ENCODE data around the gene MXRA7.
"Not testable (repeated sequence)": the region's sequence is repeated elsewhere in the genome, so short reads cannot be mapped to it uniquely, and the experiment has no call there.

The MXRA7 gene

DNA sequence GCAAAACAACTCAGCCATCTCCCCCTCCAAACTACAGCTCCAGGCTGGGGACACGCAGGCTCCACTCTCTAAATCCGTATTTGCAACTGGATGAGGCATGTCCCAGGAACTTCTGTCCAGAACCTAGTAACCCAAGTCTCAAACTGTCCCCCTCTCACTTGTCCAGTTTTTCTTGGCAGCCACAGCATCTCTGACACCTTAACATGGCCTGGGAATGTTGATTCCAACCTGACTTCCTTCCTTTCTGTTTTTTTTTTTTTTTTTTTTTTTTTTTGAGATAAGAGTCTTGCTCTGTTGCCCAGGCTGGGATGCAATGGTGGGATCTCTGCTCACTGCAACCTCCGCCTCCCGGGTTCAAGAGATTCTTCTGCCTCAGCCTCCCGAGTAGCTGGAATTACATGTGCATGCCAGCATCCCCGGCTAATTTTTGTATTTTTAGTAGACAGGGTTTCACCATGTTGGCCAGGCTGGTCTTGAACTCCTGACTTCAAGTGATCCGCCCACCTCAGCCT is 12.2 kb downstream of the MXRA7 start:
- in situ Hi-C loops (cut with HindIII; ENCODE audit: low sequenced_read_pairs), result not testable (repeated sequence)

GRCh38 chr17:76697702-76698465 is 12.9 kb downstream of the MXRA7 start:
- in situ Hi-C loops (cut with HindIII; ENCODE audit: low sequenced_read_pairs), result no loop called here

- in situ Hi-C loops (cut with HindIII; ENCODE audit: low sequenced_read_pairs), result no loop called here
Measured at GRCh38 chr17:76696763-76697701, 13.7 kb downstream of the MXRA7 start.

DNA sequence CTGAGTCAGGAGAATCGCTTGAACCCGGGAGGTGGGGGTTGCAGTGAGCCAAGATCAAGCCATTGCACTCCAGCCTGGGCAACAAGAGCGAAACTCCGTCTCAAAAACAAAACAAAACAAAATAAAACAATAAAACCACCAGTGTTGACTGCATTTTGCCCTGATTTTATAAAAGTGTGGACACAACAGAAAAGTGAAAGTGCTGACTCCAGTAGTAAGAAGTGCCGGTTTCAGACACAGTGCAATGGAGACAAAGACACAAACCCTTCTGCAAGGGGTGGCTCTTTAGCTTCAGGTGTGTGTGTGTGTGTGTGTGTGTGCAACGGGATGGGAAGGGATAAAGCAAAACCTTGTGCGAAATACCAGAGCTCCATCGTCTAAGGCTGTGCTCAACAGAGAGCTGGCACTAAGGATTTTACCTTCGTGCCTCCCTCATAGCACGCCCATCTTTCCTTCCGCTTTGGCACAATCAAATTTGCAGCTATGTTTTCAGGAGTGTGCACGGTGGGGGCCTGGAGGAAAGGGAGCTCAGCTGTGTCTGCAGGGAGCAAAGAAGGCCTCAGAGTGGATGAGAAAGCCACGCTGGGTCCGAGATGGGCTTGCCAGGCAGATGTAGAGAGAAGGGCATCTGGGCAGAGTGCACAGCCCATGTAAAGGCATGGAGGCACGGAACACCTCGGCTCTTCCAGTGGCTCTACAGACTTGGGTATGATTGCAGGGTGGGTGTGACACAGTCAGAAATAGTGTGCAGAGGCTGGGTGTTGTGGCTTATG is 15.5 kb downstream of the MXRA7 start:
- in situ Hi-C loops (cut with HindIII; ENCODE audit: low sequenced_read_pairs), result no loop called here

GRCh38 chr17:76691379-76692191 is 19.2 kb downstream of the MXRA7 start:
- in situ Hi-C loops (cut with HindIII; ENCODE audit: low sequenced_read_pairs), result no loop called here

- in situ Hi-C loops (cut with HindIII; ENCODE audit: low sequenced_read_pairs), result no loop called here
Measured at GRCh38 chr17:76690596-76691280, 20.0 kb downstream of the MXRA7 start.

DNA sequence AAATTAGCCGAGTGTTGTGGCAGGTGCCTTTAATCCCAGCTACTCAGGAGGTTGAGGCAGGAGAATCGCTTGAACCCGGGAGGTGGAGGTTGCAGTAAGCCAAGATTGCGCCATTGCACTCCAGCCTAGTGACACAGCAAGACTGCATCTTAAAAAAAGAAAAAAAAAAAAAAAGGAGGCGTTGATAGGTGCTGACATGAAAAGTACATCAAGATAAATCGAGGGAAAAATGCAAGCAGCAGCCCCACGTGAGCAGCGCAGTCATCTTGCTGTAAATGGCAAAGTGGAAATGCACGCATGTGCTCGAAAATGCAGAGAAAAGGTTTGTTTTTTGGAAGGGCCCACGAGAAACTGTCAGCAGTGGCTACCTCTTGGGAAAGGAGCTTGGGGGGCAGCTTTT is 20.9 kb downstream of the MXRA7 start:
- in situ Hi-C loops (cut with HindIII; ENCODE audit: low sequenced_read_pairs), result no loop called here

DNA sequence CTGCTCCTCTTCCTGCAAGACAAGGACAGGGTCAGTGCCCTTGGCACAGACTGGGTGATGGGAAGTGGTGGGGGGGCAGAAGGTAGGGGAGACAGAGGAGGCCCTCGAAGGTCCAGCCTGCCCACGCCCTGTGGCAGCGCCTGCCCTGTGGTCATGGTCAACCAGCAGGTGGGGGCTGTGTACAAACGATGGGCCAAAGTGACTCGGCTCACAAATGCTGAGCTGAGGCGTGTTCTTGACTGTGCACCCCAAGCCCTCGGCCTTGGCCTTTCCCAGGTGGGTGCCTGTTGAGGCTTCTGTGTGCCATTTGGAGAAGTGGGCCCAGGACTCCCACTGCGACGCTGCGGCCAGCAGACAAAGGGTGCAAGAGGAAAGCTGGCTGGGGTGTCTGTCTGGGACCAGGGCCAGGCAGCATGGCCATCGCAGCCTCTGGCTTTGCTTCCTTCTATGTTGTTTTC is 22.6 kb downstream of the MXRA7 start:
- in situ Hi-C loops (cut with HindIII; ENCODE audit: low sequenced_read_pairs), result no loop called here

DNA sequence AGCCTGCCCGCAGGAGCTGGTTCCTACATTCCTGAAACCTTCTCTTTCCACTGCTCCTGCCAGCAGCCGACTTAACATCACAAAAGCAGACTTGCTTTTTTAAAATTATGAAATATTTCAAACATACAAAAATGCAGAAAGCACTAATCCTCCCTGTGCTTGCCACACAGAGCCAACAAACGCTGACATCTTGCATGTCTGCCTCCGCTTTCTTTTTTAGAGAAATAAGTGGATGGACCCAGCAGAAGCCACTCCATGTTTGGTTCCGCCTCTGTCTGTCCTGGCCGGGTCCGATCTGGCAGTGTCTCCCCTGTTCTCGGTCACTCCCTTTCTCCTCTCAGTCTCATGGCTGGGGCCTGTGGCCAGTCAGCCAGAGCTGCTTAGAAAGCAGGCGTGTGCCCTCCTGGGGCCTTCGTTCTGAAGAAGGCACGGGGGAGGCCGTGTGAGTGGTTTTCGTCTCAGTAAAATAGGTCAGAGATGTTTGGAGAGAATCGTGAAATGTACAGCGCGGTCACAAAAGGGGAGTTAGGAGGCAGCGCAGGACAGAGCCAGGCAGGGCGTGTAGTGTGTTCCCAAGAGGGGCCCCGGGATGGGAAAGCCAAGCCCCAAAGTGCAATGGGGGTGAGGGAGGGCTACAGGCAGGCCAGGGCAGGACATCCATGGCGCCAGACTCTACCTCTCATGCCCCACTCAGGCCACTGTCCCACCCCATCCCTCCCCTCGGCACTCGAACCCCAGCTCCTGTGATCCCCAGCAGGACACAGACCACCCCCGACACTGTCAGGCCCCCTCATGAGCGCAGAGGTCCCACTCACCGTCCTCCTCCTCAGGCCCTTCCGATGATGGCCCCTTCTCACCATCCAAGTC is 23.2 kb downstream of the MXRA7 start:
- in situ Hi-C loops (cut with HindIII; ENCODE audit: low sequenced_read_pairs), result no loop called here

GRCh38 chr17:76686538-76687297 is 24.0 kb downstream of the MXRA7 start:
- in situ Hi-C loops (cut with HindIII; ENCODE audit: low sequenced_read_pairs), result no loop called here

GRCh38 chr17:76685846-76686245 is 24.9 kb downstream of the MXRA7 start:
- in situ Hi-C loops (cut with HindIII; ENCODE audit: low sequenced_read_pairs), result no loop called here

DNA sequence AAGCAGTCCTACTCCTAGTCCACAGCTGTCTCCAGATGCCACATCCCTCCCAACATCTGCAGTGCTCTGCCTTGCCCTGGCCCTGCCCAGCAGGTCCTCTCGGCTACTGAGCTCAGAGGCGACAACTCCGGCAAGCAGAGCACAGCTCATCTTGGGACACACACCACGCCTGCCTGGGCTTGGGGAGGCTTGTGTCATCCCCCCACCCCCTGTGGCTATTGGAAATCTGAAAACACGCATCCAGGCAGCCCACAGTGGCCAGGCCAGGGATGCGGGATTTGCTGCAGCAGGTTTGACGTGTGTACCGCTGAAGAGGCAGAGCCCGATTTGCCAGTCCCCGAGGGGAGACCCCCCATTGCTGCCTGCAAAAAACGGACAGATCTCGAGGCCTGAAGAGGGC is 25.4 kb downstream of the MXRA7 start:
- in situ Hi-C loops (cut with HindIII; ENCODE audit: low sequenced_read_pairs), result no loop called here

- in situ Hi-C loops (cut with HindIII; ENCODE audit: low sequenced_read_pairs), result no loop called here
Measured at GRCh38 chr17:76684756-76685155, 26.0 kb downstream of the MXRA7 start.

- in situ Hi-C loops (cut with HindIII; ENCODE audit: low sequenced_read_pairs), result no loop called here
Measured at GRCh38 chr17:76683921-76684745, 26.6 kb downstream of the MXRA7 start.

DNA sequence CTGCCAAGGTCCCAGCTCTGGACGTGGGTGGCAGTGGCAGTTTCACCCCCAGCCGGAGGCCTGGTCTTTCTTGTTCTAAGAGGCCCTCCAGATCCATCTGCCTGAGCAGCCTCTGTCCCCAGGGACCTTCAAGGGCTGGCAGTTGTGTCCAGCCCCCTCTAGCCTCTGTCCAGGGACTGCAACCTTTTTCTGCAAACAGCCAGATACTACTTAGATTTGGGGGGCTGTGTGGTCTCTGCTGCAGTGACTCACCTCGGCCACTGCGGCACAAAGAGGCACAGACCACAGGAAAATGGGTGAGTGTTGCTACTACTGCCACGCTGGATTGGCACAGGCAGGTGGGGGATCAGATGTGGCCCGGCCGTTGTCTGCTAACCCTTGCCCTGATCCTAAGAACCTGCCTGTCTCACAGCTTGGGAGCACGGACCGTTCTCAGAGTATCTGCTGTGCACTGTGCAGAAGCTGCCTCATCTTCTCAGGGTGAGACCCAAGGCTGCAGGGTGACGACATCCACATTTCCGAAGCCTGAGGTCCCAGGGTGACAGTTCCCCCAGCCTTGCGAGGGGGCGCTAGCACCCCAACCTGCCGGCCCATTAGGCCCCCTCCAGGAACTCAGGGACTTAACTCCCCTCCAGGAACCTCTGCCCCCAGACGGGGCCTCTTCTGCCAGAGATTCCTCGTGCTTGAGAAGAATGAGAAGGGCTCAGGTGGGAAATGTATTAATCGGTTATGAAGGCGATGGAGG is 27.6 kb downstream of the MXRA7 start:
- in situ Hi-C loops (cut with HindIII; ENCODE audit: low sequenced_read_pairs), result no loop called here

DNA sequence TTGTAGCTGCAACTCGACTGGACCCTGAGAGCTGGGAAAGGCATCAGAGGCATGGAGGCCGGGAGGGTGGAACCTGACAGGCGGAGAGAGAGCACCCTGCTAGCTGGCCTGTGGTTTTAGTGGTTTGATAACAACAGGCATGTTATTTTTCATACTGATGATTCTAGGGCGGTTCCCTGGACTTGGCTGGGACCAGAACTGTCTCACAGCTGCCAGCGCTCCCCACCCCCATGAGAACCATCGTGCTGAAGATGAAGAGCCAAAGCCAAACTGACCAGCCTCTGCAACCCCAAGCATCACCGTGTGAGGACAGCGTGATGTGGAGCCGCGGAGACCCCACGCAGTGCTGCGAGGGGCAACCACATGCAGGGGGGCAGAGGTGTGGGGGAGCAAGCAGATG is 28.5 kb downstream of the MXRA7 start:
- in situ Hi-C loops (cut with HindIII; ENCODE audit: low sequenced_read_pairs), result no loop called here

Measured in DLD1 (cell line).